Brain microvascular endothelial cell (primary cell): Measurements from ENCODE around the gene RPRD1B.

Experiments used
- DNase-seq: peaks from one replicate; pipeline ENCODE4 v3.0.0-alpha.2; 2020
- H3K27ac ChIP-seq: fragments of 250-450 bp; sonication (Bioruptor Pico); 2 replicates; pipeline ENCODE4 v1.5.1; 2020; ENCODE audit warnings: mild to moderate bottlenecking, moderate library complexity
- H3K27me3 ChIP-seq: fragments of 250-450 bp; sonication (Bioruptor Pico); replicated peaks from 2 replicates; pipeline ENCODE4 v1.5.1; 2020; ENCODE audit warnings: mild to moderate bottlenecking
- H3K36me3 ChIP-seq: fragments of 250-450 bp; sonication (Bioruptor Pico); replicated peaks from 2 replicates; pipeline ENCODE4 v1.5.1; 2020; ENCODE audit warnings: mild to moderate bottlenecking
- H3K4me3 ChIP-seq: 2 replicates; pipeline ENCODE4 v1.5.1; 2011; ENCODE audit warnings: low read depth, mild to moderate bottlenecking, control low read depth, low read length, moderate library complexity
- CTCF ChIP-seq: IDR thresholded peaks from 2 replicates; pipeline ENCODE4 v1.5.1; 2011; ENCODE audit warnings: low read depth, mild to moderate bottlenecking, moderate library complexity, low read length, control low read depth, inconsistent platforms; ENCODE audit errors: missing control alignments
- in situ Hi-C: cut with HindIII; loops from 2 replicates; pipeline ENCODE4 v1.10.0; 2017; ENCODE audit warnings: low sequenced_read_pairs, low pct_ligation_motif_present

RPRD1B gene

GRCh38 chr20:38132910-38133501, 99.5 kb downstream of the RPRD1B start:
- H3K27ac ChIP-seq: no peak overlapping the region
- no peak for DNase-seq
- H3K4me3 ChIP-seq: no peak overlapping the region
- H3K36me3 ChIP-seq: peaks cover 51% of the 10 kb centered on the region
- H3K27me3 ChIP-seq: no peaks in the 10 kb centered on the region
- no peak for TF ChIP-seq CTCF
- in situ Hi-C loops: no loop called here

DNA sequence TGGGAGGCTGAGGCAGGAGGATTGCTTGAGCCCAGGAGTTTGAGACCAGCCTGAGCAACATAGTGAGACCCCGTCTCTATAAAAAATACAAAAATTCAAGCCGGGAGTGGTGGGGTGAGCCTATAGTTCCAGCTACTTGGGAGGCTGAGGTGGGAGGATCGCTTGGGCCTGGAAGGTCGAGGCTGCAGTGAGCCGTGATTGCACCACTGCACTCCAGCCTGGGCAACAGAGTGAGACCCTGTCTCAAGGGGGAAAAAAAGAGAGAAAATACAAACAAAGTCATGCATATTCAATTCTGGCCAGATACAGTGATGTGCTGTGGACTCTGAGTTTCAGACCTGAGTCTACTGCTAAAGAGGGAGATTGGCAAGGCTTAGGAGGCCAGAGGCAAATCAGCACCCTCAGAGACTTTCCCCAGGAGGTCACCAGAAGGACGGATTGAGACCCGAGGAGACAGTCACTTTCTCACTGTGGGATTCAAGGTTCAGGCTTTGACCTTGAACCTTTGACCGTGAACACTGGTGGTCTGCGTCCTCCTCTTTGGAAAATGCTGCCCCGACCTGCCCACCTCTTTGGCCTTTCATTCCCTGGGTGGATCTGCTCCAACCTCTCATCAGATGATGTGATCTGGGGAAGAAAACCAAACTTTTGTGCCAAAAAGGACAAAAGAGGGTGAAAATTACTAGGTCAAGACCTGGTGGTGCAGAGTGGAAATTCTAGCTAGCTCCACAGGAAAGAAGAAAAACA, 100.3 kb downstream of the RPRD1B start:
- H3K27me3 ChIP-seq: no peaks in the 10 kb centered on the region
- no peak for DNase-seq
- peak overlapping the region; percentile 61 for H3K27ac ChIP-seq
- in situ Hi-C loops: no loop called here
- TF ChIP-seq CTCF: no peak
- peaks cover 60% of the 10 kb centered on the region for H3K36me3 ChIP-seq
- H3K4me3 ChIP-seq: no peak overlapping the region

DNA sequence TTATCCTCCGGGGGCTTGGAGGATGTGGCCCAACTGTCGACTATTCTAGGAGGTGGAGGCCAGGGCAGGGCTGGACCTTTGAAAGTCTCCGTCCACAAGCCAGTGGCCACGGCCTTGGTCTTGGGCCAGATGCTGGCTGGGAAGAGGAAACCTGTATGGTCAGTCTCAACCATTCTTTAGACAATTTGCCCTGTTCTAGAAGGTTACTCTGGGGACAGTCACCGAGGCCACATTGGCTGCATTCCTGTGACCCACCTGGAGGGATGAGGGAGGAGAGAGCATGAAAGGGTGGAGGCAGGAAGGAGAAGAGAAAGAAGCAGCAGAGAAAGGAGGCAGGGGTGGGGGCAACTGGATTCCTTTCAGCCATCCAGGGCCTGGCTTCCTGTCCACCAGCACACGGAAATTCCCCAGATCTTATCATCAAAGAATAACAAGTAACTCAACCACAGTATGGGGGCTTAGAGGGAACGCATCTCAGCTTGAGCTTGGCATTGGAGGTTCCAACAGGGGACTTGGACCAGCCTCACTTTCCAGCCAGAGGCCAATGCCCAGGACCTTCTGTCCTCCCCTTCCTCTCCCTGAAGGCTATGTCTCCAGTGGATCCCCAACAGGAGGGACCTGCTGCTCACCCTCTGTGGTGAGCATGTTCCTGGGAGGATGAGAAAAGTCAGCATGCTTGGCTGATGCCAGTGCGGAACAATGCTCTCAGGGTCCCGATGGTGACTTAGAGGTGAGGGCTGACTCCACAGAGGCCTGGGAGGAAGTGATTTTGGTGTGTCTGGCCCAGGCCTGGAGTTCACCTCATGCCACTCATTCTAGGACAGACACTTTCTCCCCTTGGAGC, 101.1 kb downstream of the RPRD1B start:
- Histone ChIP-seq H3K4me3 (no peak overlapping the region), H3K27ac (peak overlapping the region; percentile 61), H3K27me3 (no peaks in the 10 kb centered on the region), H3K36me3 (peaks cover 64% of the 10 kb centered on the region)
- in situ Hi-C loops: no loop called here
- no peak for TF ChIP-seq CTCF
- peak; percentile 79 for DNase-seq

- H3K36me3 ChIP-seq: peaks cover 65% of the 10 kb centered on the region
- DNase-seq: no peak
- H3K27ac ChIP-seq: peak overlapping the region; percentile 61
- in situ Hi-C loops: no loop called here
- H3K27me3 ChIP-seq: no peaks in the 10 kb centered on the region
- no peak overlapping the region for H3K4me3 ChIP-seq
- no peak for TF ChIP-seq CTCF
Measured at GRCh38 chr20:38135271-38135650, 101.7 kb downstream of the RPRD1B start.

DNA sequence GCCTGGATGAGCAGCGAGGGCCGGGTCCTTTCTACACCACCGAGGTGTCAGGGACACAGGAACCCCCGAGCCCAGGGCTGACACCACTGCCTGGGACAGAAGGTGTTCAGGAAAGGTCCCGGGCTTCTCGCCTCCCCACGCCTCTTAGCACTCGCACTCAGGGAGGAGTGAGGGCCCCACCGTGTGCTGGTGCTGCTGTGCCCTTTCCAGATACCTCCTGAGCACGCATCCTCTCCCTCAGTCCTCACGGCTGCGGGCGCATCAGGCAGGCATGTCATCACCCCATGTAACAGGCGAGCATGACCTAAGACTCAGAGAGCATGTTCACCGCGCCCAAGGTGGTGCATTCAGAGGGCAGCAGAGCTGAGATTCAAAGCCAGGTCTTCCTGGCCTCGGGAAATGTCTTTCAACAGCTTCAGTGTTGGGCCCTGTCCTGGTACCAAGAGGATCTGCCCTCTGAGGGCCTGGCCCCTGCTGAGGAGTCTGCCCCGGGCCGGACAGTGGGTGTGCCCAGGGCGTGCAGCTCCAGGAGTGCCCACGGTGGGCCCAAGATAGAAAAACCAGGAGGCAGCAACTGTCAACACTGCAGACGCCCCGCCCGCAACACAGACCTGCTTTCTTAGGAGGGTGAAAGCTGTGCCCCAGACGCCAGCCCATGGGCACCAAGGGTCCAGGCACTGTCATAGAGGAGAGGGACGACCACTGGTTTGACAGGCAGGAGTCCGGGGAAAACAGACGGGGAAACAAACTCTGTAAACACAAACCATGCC, 102.3 kb downstream of the RPRD1B start:
- Histone ChIP-seq H3K4me3 (no peak overlapping the region), H3K36me3 (peaks cover 63% of the 10 kb centered on the region), H3K27ac (peak overlapping the region; percentile 61), H3K27me3 (no peaks in the 10 kb centered on the region)
- in situ Hi-C loops: no loop called here
- no peak for DNase-seq
- TF ChIP-seq CTCF: no peak
